GM12892 (cell line): ENCODE results near the gene CTSL.

ENCODE experiments used
- POLR2A ChIP-seq: IDR thresholded peaks from 2 replicates; pipeline ENCODE4 v1.6.1; 2011; ENCODE audit warnings: low read depth, low read length, control low read depth
- POLR2AphosphoS5 ChIP-seq: IDR thresholded peaks from 2 replicates; pipeline ENCODE4 v1.6.1; 2011; ENCODE audit warnings: low read depth, low read length, control low read depth

DNA sequence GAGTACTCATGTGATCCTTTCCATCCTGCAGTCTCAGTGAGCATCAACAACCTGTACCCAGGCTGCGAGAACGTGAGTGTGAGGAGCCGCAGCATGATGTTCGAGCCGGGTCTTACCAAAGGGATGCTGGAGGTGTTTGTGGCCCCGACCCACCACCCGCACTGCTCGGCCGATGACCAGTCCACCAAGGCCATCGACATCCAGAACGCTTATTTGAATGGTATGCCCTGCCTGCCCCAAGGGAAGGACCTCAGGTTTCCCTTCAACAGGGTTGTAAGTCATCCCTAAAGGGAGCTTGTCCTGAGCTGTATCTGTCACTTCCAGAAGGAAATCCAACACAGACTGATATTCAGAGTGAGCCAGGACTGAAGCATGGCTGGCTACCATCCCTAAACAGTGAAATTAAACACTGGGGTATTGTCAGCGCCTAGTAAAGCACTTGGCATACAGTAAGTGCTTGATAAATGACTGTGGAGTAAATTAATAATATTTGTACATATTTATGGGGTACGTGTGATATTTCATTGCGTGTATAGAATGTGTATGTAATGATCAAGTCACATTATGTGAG, 39.3 kb upstream of the CTSL start:
- no peak for TF ChIP-seq POLR2A
- no peak for TF ChIP-seq POLR2AphosphoS5
